Cardiac fibroblast (primary cell): ENCODE measurements around the gene BSN.

Experiments used
- DNase-seq, 2 donors: peaks; one replicate each; pipeline versions ENCODE4 v3.0.0 to v3.0.0-alpha.2; 2010; ENCODE audit warnings: low read depth in 2 of 2
- H3K4me3 ChIP-seq, 2 donors: replicated peaks in 1 of 2; 1 replicate in 1 of 2; 2 replicates in 1 of 2; pipeline ENCODE4 v1.5.1; 2011; ENCODE audit warnings: low read depth in 2 of 2, low read length in 2 of 2, mild to moderate bottlenecking in 2 of 2, moderate library complexity in 1 of 2
- TF ChIP-seq, protein P1 (sequence below): IDR thresholded peaks from one replicate; pipeline ENCODE4 v1.5.1; 2011; ENCODE audit warnings: low read depth, mild to moderate bottlenecking, low read length, inconsistent platforms

BSN gene

DNA sequence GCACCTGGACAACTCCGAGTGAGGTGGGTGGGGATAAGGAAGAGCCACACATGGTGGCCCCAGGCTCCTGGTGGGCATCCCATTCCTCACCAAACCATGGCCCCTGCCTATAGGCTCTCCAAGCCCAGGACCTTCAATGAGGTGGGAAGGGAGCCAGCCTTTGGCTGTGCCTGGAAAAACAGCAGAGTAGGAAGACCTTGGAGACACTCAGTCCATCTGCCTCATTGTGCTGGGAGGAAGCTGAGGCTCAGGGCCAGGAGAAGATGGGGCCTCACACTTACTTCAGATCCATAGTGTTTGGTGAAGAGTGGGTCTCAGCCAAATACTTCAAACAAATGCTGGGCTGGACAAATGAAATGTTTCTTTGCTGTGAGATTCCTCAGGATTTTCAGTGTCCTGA, 72.5 kb downstream of the BSN start:
- TF ChIP-seq, protein P1, sequence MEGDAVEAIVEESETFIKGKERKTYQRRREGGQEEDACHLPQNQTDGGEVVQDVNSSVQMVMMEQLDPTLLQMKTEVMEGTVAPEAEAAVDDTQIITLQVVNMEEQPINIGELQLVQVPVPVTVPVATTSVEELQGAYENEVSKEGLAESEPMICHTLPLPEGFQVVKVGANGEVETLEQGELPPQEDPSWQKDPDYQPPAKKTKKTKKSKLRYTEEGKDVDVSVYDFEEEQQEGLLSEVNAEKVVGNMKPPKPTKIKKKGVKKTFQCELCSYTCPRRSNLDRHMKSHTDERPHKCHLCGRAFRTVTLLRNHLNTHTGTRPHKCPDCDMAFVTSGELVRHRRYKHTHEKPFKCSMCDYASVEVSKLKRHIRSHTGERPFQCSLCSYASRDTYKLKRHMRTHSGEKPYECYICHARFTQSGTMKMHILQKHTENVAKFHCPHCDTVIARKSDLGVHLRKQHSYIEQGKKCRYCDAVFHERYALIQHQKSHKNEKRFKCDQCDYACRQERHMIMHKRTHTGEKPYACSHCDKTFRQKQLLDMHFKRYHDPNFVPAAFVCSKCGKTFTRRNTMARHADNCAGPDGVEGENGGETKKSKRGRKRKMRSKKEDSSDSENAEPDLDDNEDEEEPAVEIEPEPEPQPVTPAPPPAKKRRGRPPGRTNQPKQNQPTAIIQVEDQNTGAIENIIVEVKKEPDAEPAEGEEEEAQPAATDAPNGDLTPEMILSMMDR = no peak
- no peak for DNase-seq
- no peak overlapping the region for H3K4me3 ChIP-seq

DNA sequence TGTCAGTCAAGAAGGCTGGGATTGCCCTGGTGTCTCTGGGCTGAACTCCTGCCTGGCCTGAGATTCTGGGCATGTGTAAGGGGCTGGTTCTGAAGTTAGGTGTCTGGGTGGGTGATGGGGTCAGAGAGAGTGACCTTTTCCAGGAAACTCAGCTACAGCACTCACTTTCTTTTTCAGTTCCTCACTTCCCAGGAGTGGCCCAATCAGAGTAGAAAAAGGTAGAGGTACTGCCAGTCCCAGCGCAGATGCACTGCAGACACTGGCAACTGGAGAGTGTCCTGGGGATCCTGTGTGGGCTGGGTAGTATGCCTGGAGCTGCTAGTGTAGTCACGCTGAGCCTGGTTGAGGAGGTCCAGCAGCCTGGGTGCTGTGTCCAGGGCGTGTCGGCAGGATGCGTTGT, 73.4 kb downstream of the BSN start:
- DNase-seq = no peak
- TF ChIP-seq, protein P1 = no peak

DNA sequence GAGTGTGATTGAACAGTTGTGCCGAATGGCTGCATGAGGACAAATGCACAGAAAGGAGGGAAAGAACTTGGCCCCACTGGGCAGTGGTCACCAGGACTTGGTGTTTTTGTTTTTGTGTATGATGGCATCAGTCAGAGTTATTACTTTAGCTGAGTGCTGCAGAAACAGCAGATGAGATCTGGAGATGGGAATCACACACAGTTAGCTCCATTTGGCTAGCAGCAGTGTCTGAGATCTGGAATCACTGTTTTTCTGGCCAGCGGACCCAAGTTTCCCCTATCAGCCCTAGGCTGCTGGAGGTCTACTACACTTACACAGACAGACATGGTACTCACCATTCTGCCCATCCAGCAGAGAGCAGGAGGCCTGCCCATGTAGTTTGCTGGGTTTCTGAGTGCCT, 74.0 kb downstream of the BSN start:
- TF ChIP-seq, protein P1 = no peak
- DNase-seq = no peak
- no peak overlapping the region for H3K4me3 ChIP-seq

More for the DNA sequence above, 73.4 kb downstream of the BSN start:
- no peak overlapping the region for H3K4me3 ChIP-seq

DNA sequence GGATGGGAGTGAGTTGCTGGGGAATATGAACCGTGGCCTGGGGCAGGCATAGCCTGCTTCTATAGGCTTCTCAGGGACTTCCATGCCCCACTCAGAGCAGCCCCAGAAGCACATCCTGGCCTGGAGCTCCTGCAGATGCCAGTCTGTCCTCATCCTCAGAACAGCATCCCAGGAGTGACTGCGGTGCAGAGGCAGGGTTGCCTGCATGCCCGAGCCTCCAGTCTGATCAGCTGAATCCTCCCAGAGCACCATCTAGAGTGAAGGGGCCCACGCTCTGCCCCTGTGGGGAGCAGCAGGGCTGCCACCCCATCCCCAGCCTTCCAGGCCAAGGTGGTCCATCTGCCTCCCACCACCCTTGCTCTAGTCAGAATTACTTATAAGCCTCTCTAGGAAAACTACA, 75.2 kb downstream of the BSN start:
- H3K4me3 ChIP-seq = no peak overlapping the region
- DNase-seq = no peak
- TF ChIP-seq, protein P1 = no peak

DNA sequence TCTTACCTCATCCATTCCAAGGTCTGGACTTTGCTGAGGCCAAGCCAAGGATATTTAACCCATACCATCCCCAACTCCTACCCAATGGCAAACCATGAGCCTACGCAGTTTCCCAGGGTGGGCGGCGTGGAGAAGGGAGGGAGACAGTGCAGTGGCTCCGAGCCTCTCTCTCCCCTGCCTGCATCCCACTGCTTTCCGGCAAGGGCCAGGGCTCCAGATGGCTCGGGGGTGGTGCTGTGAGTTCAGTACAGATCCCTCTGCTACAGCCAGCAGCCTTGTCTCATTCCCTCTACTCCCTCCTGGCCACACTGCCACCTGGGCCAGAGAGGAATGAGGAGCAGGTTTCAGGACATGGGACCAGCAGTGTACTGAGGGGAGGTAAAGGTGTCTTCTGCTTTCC, 75.6 kb downstream of the BSN start:
- no peak for DNase-seq
- TF ChIP-seq, protein P1 = no peak

DNA sequence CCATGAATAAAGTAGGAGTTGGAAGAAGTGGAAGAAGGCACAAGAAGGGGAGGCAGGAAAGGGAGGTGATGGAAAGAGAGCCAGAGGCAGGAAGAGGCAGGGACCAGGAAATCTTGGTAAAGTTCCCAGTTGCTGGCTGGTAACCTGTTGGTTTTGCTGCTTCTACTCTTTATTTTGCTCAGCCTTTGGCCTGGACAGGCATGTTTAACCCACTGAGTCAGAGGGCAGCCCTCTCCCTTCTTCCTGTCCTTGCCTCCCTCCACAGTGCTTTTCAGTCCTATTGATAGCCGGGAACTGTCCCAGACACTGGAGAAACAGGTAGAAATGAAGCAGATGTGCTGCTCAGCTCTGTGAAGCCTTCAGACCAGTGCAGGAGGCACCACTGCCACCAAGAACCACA, 76.5 kb downstream of the BSN start:
- TF ChIP-seq, protein P1 = no peak
- no peak overlapping the region for H3K4me3 ChIP-seq
- no peak for DNase-seq

More for the DNA sequence above, 75.6 kb downstream of the BSN start:
- no peak overlapping the region for H3K4me3 ChIP-seq

DNA sequence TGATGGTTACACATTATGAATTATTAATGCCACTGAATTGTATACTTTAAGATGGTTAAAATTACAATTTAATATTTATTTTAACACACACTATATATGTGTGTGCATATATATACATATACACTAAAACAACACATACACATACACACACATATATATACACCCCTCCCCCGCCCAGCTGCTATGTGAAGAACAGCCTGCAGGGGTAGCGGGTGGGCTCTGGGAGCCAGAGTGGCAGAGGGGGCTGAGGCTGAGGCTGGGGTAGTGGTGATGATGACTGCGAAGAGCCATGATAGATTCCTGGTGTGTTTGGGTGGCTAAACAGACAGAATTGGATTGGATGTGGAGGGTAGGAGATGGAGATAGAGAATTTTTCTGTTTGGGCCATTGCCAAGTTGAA, 80.5 kb downstream of the BSN start:
- TF ChIP-seq, protein P1 = no peak
- no peak for DNase-seq
- no peak overlapping the region for H3K4me3 ChIP-seq
